ENCODE results near the gene KRTAP10-4. TPM values are rescaled to one million over a fixed set of nuclear protein-coding genes. Genes with fewer than 3 reads are reported as not detected.
"Not testable (repeated sequence)": the region's sequence is repeated elsewhere in the genome, so short reads cannot be mapped to it uniquely, and the experiment has no call there.

KRTAP10-4 gene
- total RNA-seq, 1 donor from 2014 or later: not detected

GRCh38 chr21:44606495-44606894 is 33.0 kb downstream of the KRTAP10-4 start:
- Mint-ChIP-seq H3K36me3 (ENCODE audit: low read depth, unreplicated experiment) (peaks cover 5% of the 10 kb centered on the region), H3K4me3 (ENCODE audit: unreplicated experiment) (no peak overlapping the region), H3K27me3 (ENCODE audit: unreplicated experiment) (peaks cover 6% of the 10 kb centered on the region), H3K27ac (ENCODE audit: unreplicated experiment) (no peak overlapping the region), H3K4me1 (ENCODE audit: unreplicated experiment) (no peaks in the 10 kb centered on the region), H3K9me3 (ENCODE audit: unreplicated experiment) (peaks cover 6% of the 10 kb centered on the region)
- no peak for TF ChIP-seq CTCF (IDR thresholded peaks at IDR 0.05; ENCODE audit: unreplicated experiment)
- no peak for DNase-seq (ENCODE audit: low spot score)

- TF ChIP-seq CTCF (IDR thresholded peaks at IDR 0.05; ENCODE audit: unreplicated experiment): no peak
- no peak for DNase-seq (ENCODE audit: low spot score)
- peaks cover 6% of the 10 kb centered on the region for H3K27me3 Mint-ChIP-seq (ENCODE audit: unreplicated experiment)
- H3K36me3 Mint-ChIP-seq (ENCODE audit: low read depth, unreplicated experiment): peaks cover 13% of the 10 kb centered on the region
- H3K4me1 Mint-ChIP-seq (ENCODE audit: unreplicated experiment): no peaks in the 10 kb centered on the region
- no peak overlapping the region for H3K4me3 Mint-ChIP-seq (ENCODE audit: unreplicated experiment)
- peaks cover 12% of the 10 kb centered on the region for H3K9me3 Mint-ChIP-seq (ENCODE audit: unreplicated experiment)
- H3K27ac Mint-ChIP-seq (ENCODE audit: unreplicated experiment): no peak overlapping the region
These were observed 35.7 kb downstream of the KRTAP10-4 start for GRCh38 chr21:44609193-44609592.

GRCh38 chr21:44610157-44610843 is 36.8 kb downstream of the KRTAP10-4 start:
- not testable (repeated sequence) for H3K27me3 Mint-ChIP-seq (ENCODE audit: unreplicated experiment); DNase-seq (ENCODE audit: low spot score); H3K27ac Mint-ChIP-seq (ENCODE audit: unreplicated experiment); H3K4me3 Mint-ChIP-seq (ENCODE audit: unreplicated experiment); H3K4me1 Mint-ChIP-seq (ENCODE audit: unreplicated experiment)
- peaks cover 13% of the 10 kb centered on the region for H3K36me3 Mint-ChIP-seq (ENCODE audit: low read depth, unreplicated experiment)
- H3K9me3 Mint-ChIP-seq (ENCODE audit: unreplicated experiment): peaks cover 12% of the 10 kb centered on the region

- H3K36me3 Mint-ChIP-seq (ENCODE audit: low read depth, unreplicated experiment): peaks cover 13% of the 10 kb centered on the region
- TF ChIP-seq CTCF (IDR thresholded peaks at IDR 0.05; ENCODE audit: unreplicated experiment): no peak
- no peak overlapping the region for H3K27ac Mint-ChIP-seq (ENCODE audit: unreplicated experiment)
- H3K4me3 Mint-ChIP-seq (ENCODE audit: unreplicated experiment): no peak overlapping the region
- no peak for DNase-seq (ENCODE audit: low spot score)
- H3K4me1 Mint-ChIP-seq (ENCODE audit: unreplicated experiment): no peaks in the 10 kb centered on the region
- peaks cover 12% of the 10 kb centered on the region for H3K9me3 Mint-ChIP-seq (ENCODE audit: unreplicated experiment)
- peaks cover 5% of the 10 kb centered on the region for H3K27me3 Mint-ChIP-seq (ENCODE audit: unreplicated experiment)
These were observed 38.0 kb downstream of the KRTAP10-4 start for GRCh38 chr21:44611551-44611950.

GRCh38 chr21:44612029-44612486 is 38.5 kb downstream of the KRTAP10-4 start, which contains the start of gene KRTAP10-8:
Gene KRTAP10-8 (plus strand): TSS chr21:44612079. CDS start chr21:44612101, 22 bp downstream.
- peaks cover 12% of the 10 kb centered on the region for H3K9me3 Mint-ChIP-seq (ENCODE audit: unreplicated experiment)
- no peaks in the 10 kb centered on the region for H3K4me1 Mint-ChIP-seq (ENCODE audit: unreplicated experiment)
- H3K36me3 Mint-ChIP-seq (ENCODE audit: low read depth, unreplicated experiment): peaks cover 13% of the 10 kb centered on the region
- DNase-seq (ENCODE audit: low spot score): no peak
- peak within 1 kb of the TSS; percentile 37 for H3K27ac Mint-ChIP-seq (ENCODE audit: unreplicated experiment)
- H3K4me3 Mint-ChIP-seq (ENCODE audit: unreplicated experiment): no peak within 1 kb of the TSS
- peaks cover 4% of the 10 kb centered on the region for H3K27me3 Mint-ChIP-seq (ENCODE audit: unreplicated experiment)
- TF ChIP-seq CTCF (IDR thresholded peaks at IDR 0.05; ENCODE audit: unreplicated experiment): no peak
